ENCODE results near the gene OR2H2. TPM values are rescaled to one million over a fixed set of nuclear protein-coding genes. Genes with fewer than 3 reads are reported as not detected.

The OR2H2 gene
- total RNA-seq, 2 experiments from 2014 or later = not detected

DNA sequence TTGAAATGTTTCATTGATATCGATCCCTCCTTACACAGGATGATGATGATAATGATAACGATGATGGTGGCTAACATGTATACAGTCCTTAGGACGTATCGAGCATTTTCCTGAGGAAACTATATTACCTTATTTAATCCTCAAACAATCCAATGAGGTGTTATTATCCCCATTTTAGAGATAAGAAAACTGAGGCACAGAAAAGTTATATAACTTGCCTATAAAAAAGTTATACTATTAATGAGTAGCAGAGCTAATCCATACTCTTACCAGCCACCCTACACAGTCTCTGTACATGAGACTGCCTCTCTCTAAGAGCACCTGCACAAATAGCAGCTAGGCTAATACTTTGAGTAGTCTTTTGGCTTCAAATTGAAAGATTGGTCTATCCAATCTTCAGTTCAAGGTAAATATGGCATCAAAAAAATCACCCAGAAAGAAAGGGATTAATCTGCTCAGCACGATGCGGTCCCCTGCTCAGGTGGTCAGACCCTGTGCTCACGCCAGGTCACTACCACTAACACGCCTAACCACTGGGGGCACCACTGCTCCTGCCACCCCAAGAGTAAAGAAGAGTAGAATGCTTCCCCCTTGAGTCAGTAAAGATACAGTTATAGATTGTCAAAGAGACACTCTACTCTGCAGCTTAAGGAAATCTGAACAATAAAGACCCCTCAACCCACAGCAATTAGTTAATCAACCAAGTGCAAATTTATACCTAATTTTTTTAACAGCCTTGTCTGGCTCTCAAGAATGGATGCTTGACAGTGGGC is 33.0 kb downstream of the OR2H2 start:
- Mint-ChIP-seq H3K27ac (no peak overlapping the region), H3K4me1 (no peaks in the 10 kb centered on the region), H3K4me3 (no peak overlapping the region), H3K27me3 (no peaks in the 10 kb centered on the region), H3K36me3 (ENCODE audit: low read depth) (peaks cover 24% of the 10 kb centered on the region), H3K9me3 (ENCODE audit: low read depth) (no peaks in the 10 kb centered on the region)
- intact Hi-C loops (cut with DNase I, micrococcal nuclease) = no loop called here
- ChIA-PET CTCF (interaction anchor here (0.7 to 2.6 kb wide), 3 partner anchors 32 to 189 kb away, joined by 3 to 10 read pairs (median 4); no protein-coding TSS in a partner anchor), POLR2A (no interaction called here)
- no peak for ATAC-seq
- peak; percentile 26 for DNase-seq

DNA sequence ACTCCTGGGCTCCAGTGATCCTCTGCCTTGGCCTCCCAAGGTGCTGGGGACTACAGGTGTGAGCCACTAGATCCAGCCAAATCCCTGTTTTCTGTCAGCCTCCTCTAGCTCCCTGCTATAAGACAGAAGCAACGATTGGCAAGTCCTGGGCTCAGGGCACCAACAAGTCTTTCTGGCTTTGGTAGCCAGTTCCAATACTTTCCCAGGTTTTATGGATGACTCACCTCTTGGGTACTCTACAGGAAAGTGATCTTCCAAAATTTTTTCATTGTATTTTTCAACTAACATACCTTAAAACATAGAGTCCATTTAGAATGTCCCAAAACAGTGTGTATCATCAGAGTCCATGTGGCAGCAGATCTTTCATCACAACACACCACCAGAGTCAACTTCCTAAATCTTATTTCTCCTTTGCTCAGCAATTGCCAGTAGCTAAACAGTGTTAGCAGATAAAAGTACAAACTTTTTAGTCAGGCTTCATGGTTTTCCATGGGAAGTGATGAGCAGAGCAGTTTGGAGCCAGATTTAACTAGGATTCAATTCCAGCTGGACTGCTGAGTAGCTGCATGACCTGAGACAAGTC is 34.7 kb downstream of the OR2H2 start:
- intact Hi-C loops (cut with DNase I, micrococcal nuclease) = no loop called here
- H3K27me3 Mint-ChIP-seq = no peaks in the 10 kb centered on the region
- no peak overlapping the region for H3K4me3 Mint-ChIP-seq
- no peak for DNase-seq
- ChIA-PET CTCF (interaction anchor here (0.7 to 1.2 kb wide), 2 partner anchors 34 to 67 kb away, joined by 3 to 4 read pairs; no protein-coding TSS in a partner anchor), POLR2A (no interaction called here)
- no peaks in the 10 kb centered on the region for H3K9me3 Mint-ChIP-seq (ENCODE audit: low read depth)
- peaks cover 19% of the 10 kb centered on the region for H3K36me3 Mint-ChIP-seq (ENCODE audit: low read depth)
- no peak for ATAC-seq
- H3K27ac Mint-ChIP-seq = no peak overlapping the region
- H3K4me1 Mint-ChIP-seq = no peaks in the 10 kb centered on the region

DNA sequence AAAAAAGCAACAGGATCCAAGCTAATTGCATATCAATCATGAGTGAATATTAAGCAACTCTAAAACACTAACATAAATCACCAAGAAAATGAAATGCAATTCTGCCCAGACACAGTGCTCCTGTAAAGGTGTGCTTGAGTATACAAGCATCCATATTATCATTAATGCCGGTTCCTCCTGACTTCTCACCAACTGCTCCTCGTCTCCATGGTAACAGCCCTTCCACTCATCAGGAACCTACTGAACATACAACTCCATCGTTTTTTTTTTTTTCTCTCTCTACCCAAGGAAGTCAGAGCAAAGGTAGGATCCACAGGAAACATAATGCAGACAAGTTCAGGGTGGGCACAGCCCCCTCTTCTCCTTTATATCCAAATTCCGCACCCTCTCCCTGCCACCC is 35.7 kb downstream of the OR2H2 start:
- ATAC-seq = no peak
- Mint-ChIP-seq H3K4me1 (no peaks in the 10 kb centered on the region), H3K27ac (no peak overlapping the region), H3K36me3 (ENCODE audit: low read depth) (peaks cover 19% of the 10 kb centered on the region), H3K27me3 (no peaks in the 10 kb centered on the region), H3K4me3 (no peak overlapping the region), H3K9me3 (ENCODE audit: low read depth) (no peaks in the 10 kb centered on the region)
- ChIA-PET POLR2A (no interaction called here), CTCF (interaction anchor here (1.2 kb wide), 1 partner anchor 68 kb away, joined by 3 read pairs; no protein-coding TSS in a partner anchor)
- DNase-seq = no peak
- intact Hi-C loops (cut with DNase I, micrococcal nuclease) = no loop called here

DNA sequence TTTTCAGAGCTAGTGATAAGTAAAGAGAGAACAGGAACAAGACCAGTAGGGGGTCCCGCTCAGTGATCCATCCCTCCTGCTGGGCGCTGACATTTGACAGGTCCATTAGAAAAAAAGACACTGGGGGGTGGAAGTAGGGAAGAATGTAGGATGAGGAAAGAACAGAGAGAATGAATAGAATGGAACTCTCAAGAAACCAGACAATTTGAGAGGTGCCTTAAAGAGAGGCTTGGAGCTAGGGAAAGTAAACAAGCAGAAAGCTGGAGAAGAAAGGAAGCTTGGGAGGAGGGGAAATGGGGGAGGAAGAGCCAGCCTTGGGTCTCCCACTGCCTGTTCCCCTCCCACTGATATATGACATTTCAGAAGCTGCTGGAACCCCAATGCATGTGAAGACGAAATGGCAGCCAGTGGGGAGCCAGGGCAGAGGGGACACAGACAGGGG is 39.6 kb downstream of the OR2H2 start:
- no peak overlapping the region for H3K27ac Mint-ChIP-seq
- H3K9me3 Mint-ChIP-seq (ENCODE audit: low read depth) = no peaks in the 10 kb centered on the region
- no peak overlapping the region for H3K4me3 Mint-ChIP-seq
- DNase-seq (no peak), ATAC-seq (no peak)
- H3K36me3 Mint-ChIP-seq (ENCODE audit: low read depth) = peaks cover 16% of the 10 kb centered on the region
- ChIA-PET POLR2A (no interaction called here), CTCF (interaction anchor here (0.9 to 9.6 kb wide), 3 partner anchors 11 to 28 kb away, joined by 4 to 84 read pairs (median 4); no protein-coding TSS in a partner anchor)
- intact Hi-C loops (cut with DNase I, micrococcal nuclease) = no loop called here
- H3K27me3 Mint-ChIP-seq = no peaks in the 10 kb centered on the region
- peaks cover 12% of the 10 kb centered on the region for H3K4me1 Mint-ChIP-seq

DNA sequence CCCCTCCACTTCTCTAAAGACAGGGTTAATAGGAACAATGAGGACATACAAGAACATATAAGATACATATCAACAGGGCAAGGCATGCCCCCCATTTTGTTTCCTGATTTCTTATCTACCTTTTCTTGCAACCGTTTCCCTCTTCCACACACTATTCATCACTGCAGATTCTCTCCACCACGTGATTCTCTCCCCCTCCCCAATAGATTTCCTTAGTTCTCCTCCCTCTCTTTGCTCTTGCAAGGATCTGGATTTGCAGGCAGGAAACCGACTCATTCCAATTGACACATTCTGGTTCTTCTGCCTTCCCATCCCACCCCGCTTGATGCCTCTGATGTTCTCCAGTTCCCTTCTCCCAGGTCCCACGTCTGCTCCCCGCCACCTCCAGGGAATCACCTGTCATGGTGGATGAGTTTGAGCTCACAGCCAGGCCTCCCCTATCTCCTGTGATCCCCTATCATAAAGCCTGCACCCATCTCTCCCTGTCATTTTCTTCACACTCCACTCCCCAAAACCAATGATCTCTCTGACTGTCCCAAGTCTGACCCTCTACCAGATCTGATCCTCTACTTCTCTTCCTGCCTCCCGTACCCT is 40.5 kb downstream of the OR2H2 start:
- intact Hi-C loops (cut with DNase I, micrococcal nuclease) = no loop called here
- DNase-seq (no peak), ATAC-seq (no peak)
- Mint-ChIP-seq H3K27ac (no peak overlapping the region), H3K4me1 (peaks cover 20% of the 10 kb centered on the region), H3K36me3 (ENCODE audit: low read depth) (peaks cover 16% of the 10 kb centered on the region), H3K4me3 (no peak overlapping the region), H3K27me3 (no peaks in the 10 kb centered on the region), H3K9me3 (ENCODE audit: low read depth) (no peaks in the 10 kb centered on the region)
- ChIA-PET POLR2A (interaction anchor here (0.6 kb wide), 1 partner anchor 690 kb away, joined by 4 read pairs; no protein-coding TSS in a partner anchor), CTCF (interaction anchor here (0.6 to 9.6 kb wide), 2 partner anchors 27 to 263 kb away, joined by 3 to 84 read pairs; no protein-coding TSS in a partner anchor)

DNA sequence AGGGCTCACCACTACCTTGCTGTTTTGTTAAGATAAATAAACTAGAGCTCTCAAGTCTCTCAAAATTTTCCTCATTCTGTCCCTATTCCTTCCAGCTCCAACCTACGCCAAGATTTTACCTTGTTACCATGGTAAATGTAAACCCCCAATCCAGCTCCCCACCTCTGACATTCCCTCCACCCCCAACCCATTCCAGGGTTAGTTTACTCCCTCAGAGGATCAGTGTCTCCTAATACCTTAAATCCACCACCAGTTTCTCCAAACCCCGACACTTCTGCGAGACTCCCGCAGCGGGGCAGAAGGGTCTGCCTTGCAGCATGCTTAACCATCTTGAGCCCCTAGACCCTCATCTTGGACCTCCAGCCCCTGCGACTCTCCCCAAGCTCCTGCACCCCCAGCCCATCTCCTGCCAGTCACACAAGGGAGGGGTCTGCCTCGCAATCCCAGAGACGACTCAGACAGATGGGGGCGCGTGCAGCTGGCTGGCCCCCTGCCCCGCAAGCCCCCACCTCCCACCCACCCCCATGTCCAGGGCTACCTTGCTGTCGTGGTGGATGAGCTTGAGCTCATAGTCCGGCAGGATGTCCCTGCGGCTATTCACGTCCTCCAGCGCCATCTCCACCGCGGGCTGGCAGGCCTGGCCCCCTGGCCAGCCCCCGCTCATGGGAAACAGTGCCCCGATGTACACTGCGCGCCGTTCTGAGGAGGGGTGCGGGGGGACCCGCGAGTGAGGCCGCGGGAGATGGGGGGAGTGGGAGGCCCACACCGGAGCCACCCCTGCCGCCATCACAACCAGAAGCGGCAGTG is 42.2 kb downstream of the OR2H2 start:
- ATAC-seq (no peak), DNase-seq (peak; percentile 9)
- ChIA-PET CTCF (interaction anchor here (0.5 to 9.6 kb wide), 4 partner anchors 11 to 78 kb away, joined by 3 to 84 read pairs (median 3); no protein-coding TSS in a partner anchor), POLR2A (no interaction called here)
- Mint-ChIP-seq H3K36me3 (ENCODE audit: low read depth) (peaks cover 8% of the 10 kb centered on the region), H3K27ac (no peak overlapping the region), H3K27me3 (no peaks in the 10 kb centered on the region), H3K9me3 (ENCODE audit: low read depth) (no peaks in the 10 kb centered on the region), H3K4me3 (peak overlapping the region; percentile 82), H3K4me1 (peaks cover 34% of the 10 kb centered on the region)
- intact Hi-C loops (cut with DNase I, micrococcal nuclease) = no loop called here

DNA sequence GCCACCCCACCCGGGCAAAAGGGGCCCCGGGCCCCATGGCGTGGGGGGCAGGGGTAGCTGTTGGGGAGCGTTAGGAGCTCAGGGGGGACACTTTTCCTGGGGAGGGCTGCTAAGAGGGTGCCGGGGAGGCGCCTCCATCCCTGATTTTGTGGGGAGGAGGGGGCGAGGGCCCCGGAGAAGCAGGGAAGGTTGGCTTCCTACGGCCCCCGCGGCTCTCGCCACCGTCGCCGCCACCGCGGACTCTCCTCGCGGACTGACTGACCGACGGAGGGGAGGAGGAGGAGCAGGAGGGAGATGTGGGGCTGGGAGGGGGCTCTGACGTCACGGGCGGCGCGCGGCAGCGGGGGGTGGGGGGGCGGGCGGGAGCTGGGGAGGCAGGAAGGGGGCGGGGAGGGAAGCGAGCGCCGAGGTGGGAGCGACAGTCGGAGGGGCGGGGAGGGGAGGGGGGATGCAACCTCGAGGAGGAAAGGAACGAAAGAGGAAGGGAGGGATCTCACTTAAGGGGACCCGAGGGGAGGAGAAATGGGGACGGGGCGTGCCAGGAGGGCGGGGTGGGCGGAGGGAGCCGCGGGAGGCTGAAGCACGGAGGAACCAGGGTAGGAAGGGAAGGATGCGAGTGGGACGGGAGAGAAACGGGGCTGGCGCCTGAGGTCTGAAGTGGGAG is 43.0 kb downstream of the OR2H2 start:
- peak overlapping the region; percentile 75 for H3K27ac Mint-ChIP-seq
- POLR2A ChIA-PET = no interaction called here
- DNase-seq (peak; percentile 81), ATAC-seq (peak; percentile 30)
- no peaks in the 10 kb centered on the region for H3K27me3 Mint-ChIP-seq
- peak overlapping the region; percentile 82 for H3K4me3 Mint-ChIP-seq
- H3K4me1 Mint-ChIP-seq = peaks cover 35% of the 10 kb centered on the region
- CTCF ChIA-PET = interaction anchor here (0.5 to 9.6 kb wide), 4 partner anchors 12 to 79 kb away, joined by 3 to 84 read pairs (median 3); no protein-coding TSS in a partner anchor
- no peaks in the 10 kb centered on the region for H3K9me3 Mint-ChIP-seq (ENCODE audit: low read depth)
- peaks cover 7% of the 10 kb centered on the region for H3K36me3 Mint-ChIP-seq (ENCODE audit: low read depth)
- intact Hi-C loops (cut with DNase I, micrococcal nuclease) = loop anchor here in 1 of 2 experiments (1.0 kb wide), 1 partner anchor 22 kb away; no protein-coding TSS in a partner anchor

DNA sequence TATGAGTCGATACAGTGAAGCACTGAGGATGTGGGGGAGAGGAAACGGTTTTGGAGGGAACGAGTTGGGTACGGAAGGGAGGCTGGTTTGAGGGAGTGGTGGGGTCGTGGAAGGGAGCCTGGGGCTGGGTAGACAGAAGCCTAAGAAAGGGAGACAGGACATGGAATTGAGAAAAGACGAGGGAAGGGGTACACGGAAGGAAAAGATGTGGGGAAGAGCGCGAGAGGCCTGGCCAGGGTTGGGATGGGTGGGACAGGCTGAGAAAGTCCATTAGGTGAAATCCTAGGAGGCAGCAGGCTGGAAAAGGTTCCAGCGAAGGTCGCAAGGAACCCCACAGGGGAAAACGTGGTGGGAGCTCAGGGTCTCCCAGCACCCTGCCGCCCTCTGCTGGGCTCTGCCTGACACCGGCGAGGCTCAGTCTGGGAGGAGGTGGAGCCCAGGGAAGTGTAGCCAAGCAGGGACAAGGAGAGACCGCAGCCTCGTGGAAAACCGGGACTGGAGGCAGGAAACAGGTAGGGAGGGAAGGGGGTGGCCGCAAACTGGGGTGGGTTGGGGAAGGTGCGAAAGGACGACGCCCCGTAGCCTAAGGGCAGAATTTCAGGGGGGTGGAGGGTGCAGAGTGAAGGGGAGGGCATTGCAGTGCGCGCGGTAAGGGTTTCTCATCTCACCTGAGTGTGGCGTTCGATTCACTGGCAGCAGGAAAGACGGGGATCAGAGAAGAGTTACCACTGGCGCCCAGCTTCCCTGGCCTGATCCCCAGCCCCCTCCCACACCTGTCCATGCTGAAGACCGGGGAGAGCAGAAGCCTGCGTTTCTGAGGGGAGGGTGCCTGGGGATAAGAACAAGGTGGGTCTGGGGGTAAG is 43.7 kb downstream of the OR2H2 start:
- H3K36me3 Mint-ChIP-seq (ENCODE audit: low read depth) = peaks cover 4% of the 10 kb centered on the region
- peak; percentile 62 for ATAC-seq
- DNase-seq = peak; percentile 81
- H3K27me3 Mint-ChIP-seq = no peaks in the 10 kb centered on the region
- H3K4me1 Mint-ChIP-seq = peaks cover 40% of the 10 kb centered on the region
- intact Hi-C loops (cut with DNase I, micrococcal nuclease) = loop anchor here in 1 of 2 experiments (1.0 kb wide), 1 partner anchor 22 kb away; no protein-coding TSS in a partner anchor
- CTCF ChIA-PET = interaction anchor here (0.6 to 9.6 kb wide), 2 partner anchors 12 to 24 kb away, joined by 3 to 84 read pairs; no protein-coding TSS in a partner anchor
- peak overlapping the region; percentile 75 for H3K27ac Mint-ChIP-seq
- H3K9me3 Mint-ChIP-seq (ENCODE audit: low read depth) = no peaks in the 10 kb centered on the region
- peak overlapping the region; percentile 82 for H3K4me3 Mint-ChIP-seq
- POLR2A ChIA-PET = no interaction called here

DNA sequence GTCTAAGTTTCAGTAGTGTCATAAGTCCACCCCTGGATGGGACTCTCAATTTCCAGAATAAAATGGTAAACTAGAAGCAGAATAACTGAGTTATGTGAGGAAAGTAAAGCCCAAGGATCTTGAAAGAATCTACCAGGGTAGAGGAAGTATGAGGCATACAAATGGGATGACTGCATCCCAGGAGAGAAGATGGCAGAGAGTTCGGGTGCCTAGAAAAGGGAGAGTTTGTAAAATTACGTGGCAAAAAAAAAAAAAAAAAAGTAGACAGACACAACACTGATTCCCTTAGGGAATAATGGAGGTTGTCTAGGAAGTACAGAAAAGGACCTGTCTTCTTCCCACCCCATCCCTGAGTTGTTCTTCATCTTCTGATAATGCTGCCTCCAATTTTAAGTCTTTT is 44.6 kb downstream of the OR2H2 start:
- POLR2A ChIA-PET = no interaction called here
- CTCF ChIA-PET = interaction anchor here (0.8 to 9.6 kb wide), 4 partner anchors 18 to 27 kb away, joined by 3 to 84 read pairs (median 4); partner anchors contain the start of gene MOG
- Mint-ChIP-seq H3K27me3 (no peaks in the 10 kb centered on the region), H3K9me3 (ENCODE audit: low read depth) (no peaks in the 10 kb centered on the region), H3K4me1 (peaks cover 49% of the 10 kb centered on the region), H3K36me3 (ENCODE audit: low read depth) (no peaks in the 10 kb centered on the region), H3K4me3 (peak overlapping the region; percentile 82), H3K27ac (no peak overlapping the region)
- DNase-seq (no peak), ATAC-seq (no peak)
- intact Hi-C loops (cut with DNase I, micrococcal nuclease) = no loop called here

DNA sequence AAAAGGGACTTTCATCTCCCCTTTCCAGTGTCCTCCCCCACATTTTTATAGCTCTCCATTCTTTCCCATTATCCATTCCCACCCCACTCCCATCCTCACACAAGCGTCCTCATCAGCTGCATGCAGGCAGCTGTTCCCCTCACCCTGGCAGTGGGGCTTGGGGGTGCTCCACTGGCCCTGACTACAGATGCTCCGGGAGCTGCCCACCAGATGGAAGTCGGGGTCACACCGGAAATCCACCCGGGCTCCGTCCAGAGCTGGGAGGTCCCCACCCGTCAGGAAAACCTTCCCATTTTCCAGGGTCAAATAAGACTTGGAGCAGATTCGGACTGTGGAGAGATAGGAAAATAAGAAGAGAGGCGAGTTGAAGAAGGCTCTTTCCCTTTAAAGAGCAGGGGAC is 45.4 kb downstream of the OR2H2 start:
- H3K27me3 Mint-ChIP-seq = no peaks in the 10 kb centered on the region
- peaks cover 50% of the 10 kb centered on the region for H3K4me1 Mint-ChIP-seq

More for the DNA sequence above, 45.4 kb downstream of the OR2H2 start:
- Mint-ChIP-seq H3K4me3 (no peak overlapping the region), H3K36me3 (ENCODE audit: low read depth) (no peaks in the 10 kb centered on the region), H3K27ac (no peak overlapping the region), H3K9me3 (ENCODE audit: low read depth) (no peaks in the 10 kb centered on the region)
- CTCF ChIA-PET = interaction anchor here (0.8 to 9.6 kb wide), 3 partner anchors 17 to 26 kb away, joined by 4 to 84 read pairs (median 5); no protein-coding TSS in a partner anchor
- DNase-seq (no peak), ATAC-seq (no peak)
- POLR2A ChIA-PET = no interaction called here
- intact Hi-C loops (cut with DNase I, micrococcal nuclease) = loop anchor here in 1 of 2 experiments (5.0 kb wide), 1 partner anchor 92 kb away; the partner anchor contains the start of gene HLA-F

Data from activated CD4-positive, alpha-beta T cell treated with anti-CD3 and anti-CD28 coated beads for 36 hours (primary cell).